Brain pericyte (primary cell): ENCODE results near the gene CPHXL.

Source experiments
- DNase-seq: peaks from one replicate; pipeline ENCODE4 v3.0.0-alpha.2; 2012; ENCODE audit warnings: low read depth, low spot score

The CPHXL gene

DNA sequence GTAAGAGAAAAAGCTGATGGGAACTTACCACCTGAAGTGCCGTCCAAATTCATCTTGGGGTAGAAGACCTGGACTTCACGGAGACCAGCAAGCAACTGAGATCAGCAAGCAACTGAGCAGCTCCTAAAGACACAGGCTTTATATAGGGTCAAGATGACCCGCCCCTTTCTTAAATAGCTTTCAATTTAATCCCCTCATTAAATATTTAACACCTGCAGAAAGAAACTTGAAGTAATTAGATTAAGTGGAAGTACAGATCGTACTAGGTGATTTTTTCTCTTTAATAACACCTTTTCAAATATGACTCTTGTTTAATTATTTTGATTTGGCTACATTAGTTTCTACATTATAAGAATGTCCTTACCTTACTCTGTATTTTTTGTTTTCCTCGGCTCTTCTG lies at the start of gene CPHXL:
CPHXL (minus strand) TSS at position 101 of the 400 bp plus-strand sequence; CDS start at position 53, 48 bp downstream.
- DNase-seq, result no peak

DNA sequence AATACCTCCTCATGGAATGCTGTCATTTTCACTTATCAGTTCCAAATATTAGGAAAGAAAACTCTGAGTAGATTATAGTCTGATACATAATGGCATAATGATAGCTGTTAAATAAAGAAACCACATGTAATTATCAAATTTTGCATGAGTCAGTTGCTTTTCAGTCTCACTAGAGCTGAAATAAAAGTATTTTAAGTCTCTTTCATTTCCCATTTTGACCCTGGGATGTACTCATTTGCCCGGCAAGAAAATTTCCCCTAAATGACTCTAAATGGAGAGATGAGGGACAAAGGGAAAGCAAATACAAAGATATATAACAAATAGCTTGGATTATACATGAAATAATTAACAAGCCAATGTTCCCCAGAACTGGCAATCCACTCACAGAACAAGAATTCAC lies 47.9 kb upstream of the CPHXL start:
- DNase-seq, result no peak

DNA sequence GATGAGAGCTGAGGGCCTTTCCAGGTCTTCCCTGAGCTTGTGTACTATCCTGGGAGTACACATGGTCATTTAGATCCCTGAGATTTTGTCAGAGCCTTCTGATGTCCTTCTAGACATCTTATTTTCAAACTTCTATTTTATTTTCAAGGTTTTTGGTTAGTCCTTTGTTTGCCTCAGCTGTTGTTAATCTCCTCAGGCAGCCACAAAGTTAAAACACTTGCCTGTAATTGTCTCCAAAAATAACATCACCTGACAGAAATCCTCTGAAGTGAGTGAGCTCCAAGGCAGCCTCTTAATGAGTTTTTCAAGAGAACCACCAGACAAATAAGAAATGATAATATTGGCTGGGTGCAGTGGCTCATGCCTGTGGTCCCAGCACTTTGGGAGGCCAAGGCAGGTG lies 43.8 kb upstream of the CPHXL start:
- DNase-seq, result no peak

DNA sequence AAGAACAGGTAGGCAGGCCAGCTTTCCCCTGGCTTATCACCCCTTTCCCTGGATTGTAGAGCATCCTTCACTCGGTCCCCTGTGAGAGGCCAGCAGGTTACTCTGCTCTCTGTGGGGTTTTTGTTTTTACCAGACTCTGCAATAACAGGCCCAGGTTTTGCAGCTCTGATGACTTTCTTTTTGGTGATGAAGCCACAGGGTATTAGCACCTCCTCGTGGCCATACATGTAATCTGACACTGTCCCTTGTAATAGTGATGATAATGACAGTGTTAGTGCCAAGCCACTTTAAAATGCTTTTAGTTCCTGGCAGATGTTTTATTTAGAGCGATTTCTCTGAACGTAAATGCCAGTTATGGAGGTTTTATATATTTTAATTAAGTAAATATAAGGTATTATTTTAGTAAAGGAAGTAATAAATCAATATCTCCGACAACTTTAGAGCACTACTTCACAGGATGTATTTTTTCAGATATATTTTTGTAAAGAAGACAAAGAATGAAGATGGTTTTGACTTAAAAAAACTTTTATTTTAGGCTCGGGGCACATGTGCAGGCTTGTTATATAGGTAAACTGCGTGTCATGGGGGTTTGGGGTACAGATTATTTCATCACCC lies 38.0 kb upstream of the CPHXL start:
- DNase-seq, result no peak

DNA sequence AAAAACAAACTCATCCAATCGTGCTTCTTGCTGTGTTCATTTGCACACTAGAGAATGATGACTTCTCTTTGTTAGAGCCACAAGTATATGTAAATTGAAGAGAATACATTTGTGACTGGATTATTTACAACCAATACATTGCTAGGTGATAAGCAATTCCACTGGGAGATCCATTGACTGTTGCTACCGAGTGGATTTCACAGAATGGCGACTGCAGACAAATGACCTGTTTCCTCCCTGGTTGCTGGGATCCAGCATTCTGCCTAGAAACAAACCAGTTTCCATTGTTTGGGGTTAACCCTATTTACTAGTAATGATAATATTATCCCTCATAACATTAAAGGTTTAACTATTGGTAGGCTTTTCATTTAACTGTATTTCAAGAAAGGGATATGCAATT lies 36.9 kb upstream of the CPHXL start:
- DNase-seq, result no peak

DNA sequence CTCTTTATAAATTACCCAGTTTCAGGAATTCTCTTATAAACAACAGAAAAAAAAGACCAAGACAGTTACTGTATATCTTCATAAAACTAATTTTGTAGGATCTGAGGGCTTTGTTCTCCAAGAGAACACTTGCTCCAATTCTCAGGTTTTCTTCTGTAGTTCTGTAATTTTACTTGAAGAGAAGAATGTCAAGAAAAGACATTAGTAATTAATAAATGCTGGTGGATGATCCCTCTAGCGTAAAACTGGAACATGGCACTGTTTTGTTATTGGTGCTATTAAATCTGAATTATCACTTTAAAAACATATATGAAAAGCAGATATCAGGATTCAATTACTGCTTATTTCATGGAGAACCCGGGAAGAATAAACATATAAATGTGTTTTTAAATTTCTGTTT lies 36.5 kb upstream of the CPHXL start:
- DNase-seq, result no peak

DNA sequence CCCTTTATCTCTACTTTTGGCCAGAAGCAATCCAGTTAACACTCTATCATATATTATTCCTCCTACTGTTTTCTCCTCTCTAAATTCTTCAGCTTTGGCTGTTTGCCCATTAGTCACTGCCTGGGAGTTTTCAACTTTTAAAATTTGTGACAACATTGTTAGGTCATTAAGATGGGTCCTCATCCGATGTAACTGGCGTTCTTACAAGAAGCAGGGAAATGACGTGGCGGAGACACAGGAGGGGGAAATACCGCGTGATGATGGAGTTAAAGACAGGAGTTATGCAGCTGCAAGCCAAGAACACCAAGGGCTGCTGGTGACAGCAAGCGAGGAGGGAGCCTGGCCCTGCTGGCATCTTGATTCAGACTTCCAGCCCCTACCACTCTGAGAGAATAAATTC lies 34.8 kb upstream of the CPHXL start:
- DNase-seq, result no peak

DNA sequence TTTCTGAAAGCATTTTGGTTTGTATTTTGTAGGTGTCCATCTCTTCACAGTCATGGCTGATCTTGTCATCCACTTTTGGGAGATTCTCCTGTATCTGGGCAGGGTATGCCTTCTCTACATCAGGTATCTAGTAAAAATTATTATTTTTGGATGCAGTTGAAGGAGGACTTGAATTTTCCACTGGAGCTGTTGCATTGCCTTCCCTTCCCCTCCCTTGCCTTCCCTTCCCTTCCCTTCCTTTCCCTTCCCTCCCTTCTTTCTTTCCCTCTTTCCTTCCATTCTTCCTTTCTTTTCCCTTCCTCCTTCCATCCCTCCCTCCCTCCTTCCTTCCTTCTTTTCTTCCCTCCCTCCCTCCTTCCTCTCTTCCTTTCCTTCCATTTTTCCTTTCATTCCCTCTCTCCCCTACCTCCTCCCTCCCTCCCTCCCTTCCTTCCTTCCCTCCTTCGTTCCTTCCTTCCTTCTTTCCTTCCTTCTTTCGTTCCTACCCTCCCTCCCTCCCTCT lies 33.8 kb upstream of the CPHXL start:
- no peak for DNase-seq

DNA sequence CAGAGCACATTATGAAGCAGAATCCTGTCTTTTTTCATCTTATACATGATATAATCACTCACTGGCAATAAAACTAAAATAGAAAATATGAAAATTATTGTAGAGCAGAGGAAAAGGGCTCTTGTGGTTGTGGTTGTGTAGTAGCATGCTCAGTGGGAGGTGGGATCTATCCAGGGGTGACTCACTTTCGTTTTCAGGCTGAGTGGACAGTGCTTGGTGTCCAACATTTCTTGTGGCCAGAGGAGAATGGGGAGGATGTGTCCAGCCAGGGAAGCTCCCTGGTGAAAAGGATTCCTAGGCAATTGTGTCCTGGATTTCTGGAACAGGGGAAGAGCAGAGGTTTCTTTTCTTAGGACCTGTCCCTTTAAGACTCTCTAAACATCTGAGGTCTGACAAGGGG lies 31.9 kb upstream of the CPHXL start:
- no peak for DNase-seq

DNA sequence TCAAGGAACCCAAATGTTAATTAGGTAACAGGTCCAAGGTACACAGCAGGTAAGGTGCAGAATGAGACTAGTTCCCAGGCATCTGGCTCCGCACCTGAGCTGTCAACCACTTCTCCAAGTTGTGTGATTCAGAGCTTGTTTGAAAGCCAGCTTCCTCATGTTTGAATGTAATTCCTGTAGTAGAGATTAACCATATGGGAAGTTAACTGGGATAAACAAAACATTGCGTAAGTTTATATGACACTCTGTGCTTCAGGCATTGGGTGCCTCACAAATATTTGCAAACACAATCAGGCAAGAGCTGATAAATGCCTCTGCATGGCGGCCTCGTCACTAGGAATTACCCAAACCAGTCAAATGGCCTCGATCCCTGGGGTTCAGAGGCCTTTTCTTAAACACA lies 27.9 kb upstream of the CPHXL start:
- no peak for DNase-seq

DNA sequence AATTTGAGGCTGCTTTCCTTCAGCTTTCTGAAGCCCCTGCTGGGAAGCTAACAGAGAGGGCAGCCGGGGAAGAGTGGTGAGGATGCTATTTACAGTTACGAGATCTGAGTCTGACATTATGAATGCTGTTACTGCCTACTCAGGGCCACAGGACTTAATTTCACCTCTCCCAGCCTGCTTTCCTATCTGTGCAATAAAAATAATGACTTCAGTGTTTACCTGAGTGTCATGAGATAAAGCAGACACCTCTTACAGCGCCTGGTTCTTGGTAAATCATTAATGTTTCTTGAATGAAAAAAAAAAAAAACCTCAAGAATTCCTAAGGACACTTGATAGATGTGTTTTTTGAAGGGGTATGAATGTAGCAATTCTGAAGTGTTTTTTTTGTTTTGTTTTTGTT lies 24.2 kb upstream of the CPHXL start:
- no peak for DNase-seq

DNA sequence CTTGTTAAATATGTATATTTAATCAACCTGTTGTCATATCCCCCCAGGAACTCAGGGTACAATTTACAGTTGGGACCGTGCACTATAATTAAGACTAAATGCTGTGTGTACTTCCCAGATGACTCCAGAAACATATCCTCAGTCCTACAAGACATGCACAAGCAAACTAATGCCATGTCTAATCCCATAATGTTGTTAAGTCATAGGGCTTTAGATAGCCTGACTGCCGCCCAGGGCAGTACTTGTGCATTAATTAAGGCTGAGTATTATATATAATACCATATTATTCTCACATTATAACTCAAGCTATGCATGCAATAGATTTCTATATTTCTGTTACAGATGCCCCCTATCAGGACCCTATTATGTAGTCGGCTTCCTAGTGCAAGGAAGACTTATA lies 20.1 kb upstream of the CPHXL start:
- DNase-seq, result no peak

DNA sequence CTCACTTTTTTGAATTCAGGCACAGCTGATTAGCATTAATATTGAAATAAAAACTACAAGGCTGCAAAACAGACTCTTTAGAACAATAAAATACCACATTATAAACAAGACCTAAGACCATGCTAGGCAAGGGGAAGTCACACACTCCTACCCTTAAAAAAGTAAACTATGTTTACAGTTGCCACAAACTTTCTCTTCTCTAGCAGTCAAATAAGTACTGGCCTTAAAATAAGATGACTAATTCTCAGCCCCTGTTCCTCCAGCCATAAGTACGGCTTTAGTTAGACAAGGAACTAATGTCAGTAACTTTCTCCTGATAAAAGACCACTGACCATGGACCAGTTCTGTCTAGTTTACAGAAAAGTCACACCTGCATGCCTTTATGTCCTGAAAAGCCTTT lies 19.5 kb upstream of the CPHXL start:
- no peak for DNase-seq

DNA sequence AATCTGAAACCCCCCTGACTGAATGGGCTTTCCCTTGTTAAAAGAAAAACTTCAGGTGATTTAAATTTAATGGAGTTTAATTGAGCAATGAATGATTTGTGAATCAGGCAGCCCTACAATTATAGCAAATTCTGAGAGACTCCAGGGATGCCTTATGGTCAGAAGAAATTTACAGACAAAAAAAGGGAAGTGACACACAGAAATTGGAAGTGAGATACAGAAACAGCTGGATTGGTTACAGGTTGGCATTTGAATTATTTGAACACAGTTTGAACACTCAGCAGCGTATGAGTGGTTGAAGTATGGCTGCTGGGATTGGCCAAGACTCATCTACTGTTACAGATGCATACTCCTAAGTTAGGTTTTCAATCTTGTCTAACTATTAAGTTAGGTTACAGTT lies 19.0 kb upstream of the CPHXL start:
- no peak for DNase-seq

DNA sequence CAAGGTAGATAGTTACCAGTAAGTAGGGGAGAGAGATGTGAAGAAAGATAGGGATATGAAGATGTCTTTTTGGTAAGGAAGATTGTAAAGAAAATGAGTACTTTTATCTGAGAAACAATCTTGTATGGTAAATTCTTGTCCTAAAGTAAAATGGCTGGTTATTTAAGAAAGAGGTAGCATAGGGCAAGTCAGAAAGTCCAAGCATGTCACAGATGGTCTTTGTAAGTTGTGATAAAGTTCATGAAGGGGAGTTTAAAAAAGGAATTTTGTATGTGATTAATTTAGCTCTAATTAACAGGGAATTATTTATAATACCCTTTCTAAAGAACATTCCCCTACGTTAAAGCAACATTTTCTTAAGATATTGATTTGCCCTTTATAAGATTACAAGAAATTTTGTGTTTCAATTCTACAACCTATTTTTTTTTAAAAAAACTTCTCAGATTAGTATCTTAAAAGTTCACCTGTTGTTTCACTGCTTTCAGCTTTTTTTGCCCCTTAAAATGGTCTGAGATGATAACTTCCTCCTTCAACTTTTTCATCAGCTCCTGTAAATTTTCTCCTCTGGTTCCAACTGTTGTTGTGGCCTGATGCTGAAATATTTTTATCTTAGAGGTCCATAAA lies 16.2 kb upstream of the CPHXL start:
- no peak for DNase-seq

DNA sequence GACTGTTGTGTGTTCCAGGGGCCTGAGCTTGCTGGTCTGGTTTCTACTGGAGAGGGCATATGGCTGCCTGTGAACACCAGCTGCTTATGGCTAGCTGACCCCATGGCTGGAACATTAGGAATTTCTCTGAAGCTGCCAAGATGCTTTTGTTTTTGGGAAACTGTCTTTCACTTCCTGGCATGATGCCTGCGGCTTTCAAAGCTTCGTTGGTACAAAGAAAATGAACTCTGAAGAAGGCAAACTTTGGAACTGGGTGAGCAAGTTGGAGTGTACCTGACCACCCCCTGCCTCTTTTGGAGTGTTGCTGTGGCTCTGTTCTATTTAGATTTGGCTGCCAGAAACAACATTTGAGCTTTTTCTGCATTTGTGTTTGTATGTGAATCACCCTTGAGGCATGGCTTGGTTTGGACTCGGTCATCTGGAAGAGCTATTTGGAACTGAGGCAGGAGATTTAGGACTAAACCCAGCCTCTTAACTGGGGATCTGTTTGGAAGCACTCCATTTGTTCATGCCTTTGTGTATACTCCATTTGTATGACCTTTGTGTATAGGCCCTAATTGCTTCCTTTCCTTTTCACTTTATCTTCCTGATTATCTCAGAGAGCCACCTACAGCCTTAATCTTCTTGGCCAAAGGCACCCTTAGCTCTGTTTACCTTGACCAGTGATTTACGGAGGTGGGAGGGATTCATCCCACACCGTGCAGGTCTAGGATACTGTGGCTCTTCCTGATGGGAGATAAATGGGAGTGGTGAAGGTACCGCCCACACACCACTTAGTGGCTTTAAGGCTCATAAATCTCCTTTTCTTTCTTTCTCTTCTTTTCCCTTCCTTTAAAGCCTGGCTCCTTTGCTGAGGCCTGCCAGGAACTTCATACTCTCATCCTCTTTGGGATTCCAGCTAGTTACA lies 7.3 kb upstream of the CPHXL start:
- no peak for DNase-seq

DNA sequence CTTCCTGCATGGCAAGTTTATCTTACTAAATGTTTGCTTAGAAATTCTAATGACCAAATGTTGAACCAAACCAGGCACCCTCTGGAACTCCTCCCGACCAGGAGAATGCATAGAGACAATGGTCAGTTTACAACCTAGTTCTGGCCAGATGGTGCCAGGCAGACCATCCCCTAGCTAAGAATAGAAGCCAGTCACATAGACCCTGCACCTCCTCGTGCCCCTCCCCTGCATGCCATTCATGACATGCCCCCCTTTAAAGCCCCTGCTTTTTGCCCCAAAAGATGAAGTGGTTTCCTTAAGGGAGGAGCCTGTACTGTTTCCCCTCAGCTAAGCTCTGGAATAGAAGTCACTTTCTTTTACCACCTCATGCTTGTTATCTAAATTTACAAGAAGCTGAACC lies 6.6 kb upstream of the CPHXL start:
- no peak for DNase-seq

DNA sequence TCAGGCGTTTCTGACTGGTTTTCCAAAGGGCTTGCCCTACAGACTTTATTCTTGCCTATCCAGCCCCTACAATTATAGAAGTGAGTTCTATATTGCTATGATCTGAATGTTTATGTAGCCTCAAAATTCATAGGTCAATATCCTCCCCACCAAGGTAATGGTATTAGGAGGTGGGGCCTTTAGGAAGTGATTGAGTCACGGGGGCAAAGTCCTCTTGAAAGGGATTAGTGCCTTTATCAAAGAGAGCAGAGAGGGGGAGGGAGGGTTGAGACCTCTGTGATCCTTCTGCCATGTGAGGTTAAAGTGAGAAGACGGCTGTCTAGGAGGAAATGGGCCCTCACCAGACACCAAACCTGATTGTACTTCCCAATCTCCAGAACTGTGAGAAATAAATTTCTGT lies 931 bp upstream of the CPHXL start:
- no peak for DNase-seq

DNA sequence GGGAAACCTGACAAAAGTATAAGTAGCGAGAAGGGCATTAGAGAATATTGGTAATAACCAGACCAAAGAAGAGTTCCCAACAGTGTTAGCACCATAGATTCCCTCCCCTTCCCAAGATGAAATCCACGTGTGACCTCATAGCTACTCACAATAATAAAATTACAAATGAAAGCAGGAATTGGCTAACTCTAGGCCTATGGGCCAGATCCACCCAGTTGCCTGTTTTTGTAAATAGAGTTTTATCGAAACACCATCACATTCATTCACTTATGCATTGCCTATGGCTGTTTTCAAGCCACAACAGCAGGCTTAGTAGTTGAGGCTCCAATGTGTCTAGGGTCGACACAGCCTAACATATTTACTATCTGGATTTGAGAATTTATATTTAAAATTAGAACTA lies 7.8 kb downstream of the CPHXL start:
- DNase-seq, result no peak

DNA sequence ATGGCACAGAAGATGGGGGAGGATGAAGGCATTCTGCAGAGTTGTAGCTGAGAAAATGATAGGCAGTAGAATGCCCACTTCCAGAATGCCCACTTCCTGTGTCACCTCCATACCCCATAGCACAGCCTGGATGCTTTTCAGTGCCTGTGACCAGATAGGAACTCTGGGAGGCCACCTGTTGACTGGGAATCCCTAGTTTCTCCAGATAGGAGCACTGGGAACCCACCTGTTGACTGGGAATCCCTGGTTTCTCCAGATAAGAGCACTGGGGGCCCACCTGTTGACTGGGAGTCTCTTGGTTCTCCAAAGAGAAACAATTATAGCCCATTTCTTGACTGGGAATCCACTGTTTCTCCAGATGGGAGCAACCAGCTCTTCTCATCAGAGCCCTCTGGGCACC lies 11.6 kb downstream of the CPHXL start:
- no peak for DNase-seq

DNA sequence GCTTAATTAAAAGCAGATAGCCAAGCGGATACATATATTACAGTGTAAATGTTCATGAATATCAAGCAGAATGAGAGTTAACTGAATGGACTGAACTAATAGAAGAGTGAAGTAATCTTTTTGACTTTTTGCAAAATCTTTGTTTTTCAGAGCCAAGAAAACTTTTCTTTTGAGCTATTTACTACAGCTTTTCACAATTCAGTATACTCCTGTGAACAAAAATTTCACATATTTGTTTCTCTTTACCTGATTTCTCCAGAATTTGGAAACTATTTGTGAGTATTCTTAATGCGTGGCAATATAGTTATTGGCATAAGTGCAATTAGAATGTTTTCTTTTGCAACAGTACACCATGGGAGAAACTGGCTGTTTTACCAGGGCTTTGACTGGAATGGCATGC lies 15.9 kb downstream of the CPHXL start:
- no peak for DNase-seq

DNA sequence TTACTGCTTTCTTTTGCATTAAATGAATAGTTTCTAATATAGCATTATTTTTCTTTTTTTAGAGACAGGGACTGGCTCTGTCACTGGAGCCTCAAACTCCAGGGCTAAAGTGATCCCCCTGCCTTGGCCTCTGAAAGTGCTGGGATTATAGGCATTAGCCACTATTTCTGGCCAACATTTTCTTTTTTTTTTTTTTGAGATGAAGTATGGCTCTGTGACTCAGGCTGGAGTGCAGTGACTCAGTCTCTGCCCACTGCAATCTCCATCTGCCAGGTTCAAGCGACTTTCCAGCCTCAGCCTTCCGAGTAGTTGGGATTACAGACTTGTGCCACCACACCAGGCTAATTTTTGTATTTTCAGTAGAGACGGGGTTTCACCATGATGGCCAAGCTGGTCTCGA lies 23.0 kb downstream of the CPHXL start:
- no peak for DNase-seq

DNA sequence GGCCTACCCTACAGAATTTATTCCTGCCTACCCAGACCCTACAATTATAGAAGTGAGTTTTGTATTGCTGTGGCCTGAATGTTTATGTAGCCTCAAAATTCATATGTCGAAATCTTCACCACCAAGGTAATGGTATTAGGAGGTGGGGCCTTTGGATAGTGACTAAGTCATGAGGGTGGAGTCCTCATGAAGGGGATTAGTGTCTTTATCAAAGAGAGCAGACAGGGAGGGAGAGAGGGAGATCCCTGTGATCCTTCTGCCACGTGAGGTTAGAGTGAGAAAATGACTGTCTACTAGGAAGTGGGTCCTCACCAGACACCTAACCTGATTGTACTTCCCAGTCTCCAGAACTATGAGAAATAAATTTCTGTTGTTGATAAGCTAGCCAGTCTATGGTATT lies 24.0 kb downstream of the CPHXL start:
- no peak for DNase-seq
